PC-9 (cell line): ENCODE data around the gene PRLR.

ENCODE experiments used
- EZH2 ChIP-seq: fragments of 200-600 bp; sonication (generic); IDR thresholded peaks from 2 replicates; pipeline ENCODE4 v1.8.0; 2017; ENCODE audit warnings: antibody characterized with exemption, low read depth
- TF ChIP-seq, protein P1 (sequence below): fragments of 200-600 bp; sonication (generic); conservative IDR thresholded peaks from 2 replicates; pipeline ENCODE4 v1.6.1; 2017; ENCODE audit warnings: mixed run types, antibody characterized with exemption, mild to moderate bottlenecking, moderate library complexity

DNA sequence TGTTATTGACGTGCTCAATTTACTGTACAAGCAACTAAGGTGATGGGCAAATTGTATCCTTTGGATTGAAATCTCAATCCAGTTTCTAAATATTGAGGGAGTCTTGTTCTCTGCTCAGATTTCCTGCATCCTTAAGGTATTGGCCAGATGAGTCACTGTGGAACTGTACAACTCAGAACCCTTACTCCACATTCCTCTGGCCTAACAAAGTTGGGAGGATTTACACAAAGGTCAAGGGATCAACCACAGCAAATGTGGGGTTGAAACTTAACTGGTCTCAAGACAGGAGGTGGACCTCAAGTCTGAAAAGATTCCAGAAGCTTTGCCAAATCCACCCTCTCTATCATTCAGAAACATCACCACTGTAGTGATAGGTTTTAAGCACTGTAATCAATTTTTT, 101.0 kb downstream of the PRLR start:
- TF ChIP-seq, protein P1, sequence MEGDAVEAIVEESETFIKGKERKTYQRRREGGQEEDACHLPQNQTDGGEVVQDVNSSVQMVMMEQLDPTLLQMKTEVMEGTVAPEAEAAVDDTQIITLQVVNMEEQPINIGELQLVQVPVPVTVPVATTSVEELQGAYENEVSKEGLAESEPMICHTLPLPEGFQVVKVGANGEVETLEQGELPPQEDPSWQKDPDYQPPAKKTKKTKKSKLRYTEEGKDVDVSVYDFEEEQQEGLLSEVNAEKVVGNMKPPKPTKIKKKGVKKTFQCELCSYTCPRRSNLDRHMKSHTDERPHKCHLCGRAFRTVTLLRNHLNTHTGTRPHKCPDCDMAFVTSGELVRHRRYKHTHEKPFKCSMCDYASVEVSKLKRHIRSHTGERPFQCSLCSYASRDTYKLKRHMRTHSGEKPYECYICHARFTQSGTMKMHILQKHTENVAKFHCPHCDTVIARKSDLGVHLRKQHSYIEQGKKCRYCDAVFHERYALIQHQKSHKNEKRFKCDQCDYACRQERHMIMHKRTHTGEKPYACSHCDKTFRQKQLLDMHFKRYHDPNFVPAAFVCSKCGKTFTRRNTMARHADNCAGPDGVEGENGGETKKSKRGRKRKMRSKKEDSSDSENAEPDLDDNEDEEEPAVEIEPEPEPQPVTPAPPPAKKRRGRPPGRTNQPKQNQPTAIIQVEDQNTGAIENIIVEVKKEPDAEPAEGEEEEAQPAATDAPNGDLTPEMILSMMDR: no peak
- no peak for TF ChIP-seq EZH2
